NCI-H1105 (cell line): ENCODE measurements around the gene IGSF9B.
A peak's percentile ranks its signal among the peaks of the same experiment; 100 is the strongest.

Source experiments
- DNase-seq: peaks from one replicate; lab custom pipeline; 2025; lab: John Stamatoyannopoulos, UW

The IGSF9B gene

GRCh38 chr11:133936592-133936991 is 20.2 kb downstream of the IGSF9B start:
- no peak for DNase-seq

- DNase-seq, result no peak
Measured at GRCh38 chr11:133936136-133936535, 20.6 kb downstream of the IGSF9B start.

- no peak for DNase-seq
Measured at GRCh38 chr11:133935551-133935910, 21.2 kb downstream of the IGSF9B start.

GRCh38 chr11:133934599-133935550 is 21.9 kb downstream of the IGSF9B start:
- no peak for DNase-seq

GRCh38 chr11:133934096-133934495 is 22.7 kb downstream of the IGSF9B start:
- no peak for DNase-seq

- DNase-seq, result no peak
Measured at GRCh38 chr11:133931449-133932060, 25.2 kb downstream of the IGSF9B start.

GRCh38 chr11:133930767-133931448 is 25.9 kb downstream of the IGSF9B start:
- no peak for DNase-seq

GRCh38 chr11:133930053-133930766 is 26.6 kb downstream of the IGSF9B start:
- DNase-seq, result no peak

GRCh38 chr11:133929401-133930052 is 27.2 kb downstream of the IGSF9B start:
- no peak for DNase-seq

GRCh38 chr11:133928628-133929059 is 28.1 kb downstream of the IGSF9B start:
- DNase-seq, result peak; percentile 87

GRCh38 chr11:133927690-133928627 is 28.8 kb downstream of the IGSF9B start:
- DNase-seq, result peak; percentile 95

- DNase-seq, result no peak
Measured at GRCh38 chr11:133926466-133927246, 30.1 kb downstream of the IGSF9B start.

GRCh38 chr11:133925756-133926155 is 31.0 kb downstream of the IGSF9B start:
- no peak for DNase-seq

- DNase-seq, result no peak
Measured at GRCh38 chr11:133924661-133925060, 32.1 kb downstream of the IGSF9B start.

- no peak for DNase-seq
Measured at GRCh38 chr11:133922078-133922870, 34.5 kb downstream of the IGSF9B start.

GRCh38 chr11:133921513-133921912 is 35.3 kb downstream of the IGSF9B start:
- DNase-seq, result no peak

GRCh38 chr11:133921026-133921425 is 35.7 kb downstream of the IGSF9B start:
- no peak for DNase-seq

- no peak for DNase-seq
Measured at GRCh38 chr11:133920109-133920990, 36.4 kb downstream of the IGSF9B start.
